GM18498 (cell line): ENCODE measurements around the gene PLLP.
A peak's percentile ranks its signal among the peaks of the same experiment; 100 is the strongest.

Experiments used
- ATAC-seq: cut with Tn5 transposase; IDR thresholded peaks from one replicate; pipeline ENCODE4 v1.9.1; 2021; ENCODE audit warnings: mild to moderate bottlenecking, moderate library complexity; ENCODE audit not compliant: unreplicated experiment

PLLP gene, protein sequence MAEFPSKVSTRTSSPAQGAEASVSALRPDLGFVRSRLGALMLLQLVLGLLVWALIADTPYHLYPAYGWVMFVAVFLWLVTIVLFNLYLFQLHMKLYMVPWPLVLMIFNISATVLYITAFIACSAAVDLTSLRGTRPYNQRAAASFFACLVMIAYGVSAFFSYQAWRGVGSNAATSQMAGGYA

DNA sequence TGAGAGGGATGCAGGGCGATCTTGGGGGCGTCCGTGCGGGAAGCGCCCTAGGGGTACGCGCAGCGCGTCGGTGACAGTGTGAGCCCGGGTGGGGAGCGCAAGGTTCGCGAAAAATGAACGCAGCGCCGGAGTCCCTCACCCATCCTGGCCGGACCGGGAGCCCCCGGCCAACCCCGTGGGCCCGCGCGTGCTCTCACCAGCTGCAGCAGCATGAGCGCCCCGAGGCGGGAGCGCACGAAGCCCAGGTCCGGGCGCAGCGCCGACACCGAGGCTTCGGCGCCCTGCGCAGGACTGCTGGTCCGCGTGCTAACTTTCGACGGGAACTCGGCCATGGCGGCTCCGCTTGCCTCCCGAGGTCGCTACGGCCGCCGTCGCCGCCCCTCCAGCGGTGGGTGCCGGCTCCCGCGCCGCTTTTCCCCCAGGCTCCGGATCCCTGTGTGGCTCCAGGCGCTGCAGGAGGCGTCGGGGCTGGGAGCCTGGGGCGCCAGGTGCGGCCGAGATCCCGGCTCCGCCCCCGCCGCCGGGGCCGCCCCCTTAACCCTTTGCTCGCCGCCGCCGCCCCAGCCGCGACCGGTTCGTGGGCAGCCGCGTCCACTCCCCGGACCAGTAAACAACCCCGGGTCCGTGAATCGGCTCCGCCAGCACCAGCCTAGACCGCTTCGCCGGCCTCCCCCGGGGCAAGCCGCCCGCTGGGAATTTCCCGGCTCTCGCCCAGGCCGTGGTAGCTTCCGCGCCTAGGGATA is at the start of gene PLLP:
TSS of gene PLLP (minus strand) at position 464 of the 743 bp plus-strand sequence. CDS start at position 332, 132 bp downstream.
- peak; percentile 40 for ATAC-seq

DNA sequence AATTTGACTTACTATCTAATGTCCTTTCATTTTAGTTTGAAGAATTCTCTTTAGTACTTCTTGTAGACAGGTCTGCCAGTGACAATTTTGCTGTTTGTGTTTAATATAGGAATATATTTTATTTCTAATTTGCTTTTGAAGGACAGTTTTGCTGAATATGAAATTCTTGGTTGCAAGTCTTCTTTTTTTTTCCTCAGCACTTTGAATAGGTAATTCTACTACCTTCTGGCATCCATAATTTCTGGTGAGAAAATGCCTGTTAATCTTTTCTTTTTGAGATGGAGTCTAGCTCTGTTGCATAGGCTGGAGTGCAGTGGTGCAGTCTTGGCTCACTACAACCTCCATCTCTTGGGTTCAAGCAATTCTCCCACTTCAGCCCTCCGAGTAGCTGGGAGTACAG is 48.9 kb upstream of the PLLP start:
- ATAC-seq = no peak

DNA sequence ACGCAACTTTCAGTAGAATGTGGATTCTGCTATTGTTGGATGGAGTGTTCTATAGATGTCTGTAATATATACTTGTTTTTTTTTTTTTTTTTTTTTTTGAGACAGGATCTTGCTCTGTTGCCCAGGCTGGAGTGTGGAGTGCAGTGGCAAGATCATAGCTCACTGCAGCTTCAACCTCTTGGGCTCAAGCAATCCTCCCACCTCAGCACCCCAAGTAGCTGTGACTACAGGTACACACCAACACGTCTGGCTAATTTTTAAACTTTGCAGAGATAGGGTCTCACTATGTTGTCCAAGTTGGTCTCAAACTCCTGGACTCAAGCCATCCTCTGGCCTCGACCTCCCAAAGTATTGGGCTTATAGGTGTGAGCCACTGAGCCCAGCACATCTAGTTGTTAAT is 46.9 kb upstream of the PLLP start:
- no peak for ATAC-seq

DNA sequence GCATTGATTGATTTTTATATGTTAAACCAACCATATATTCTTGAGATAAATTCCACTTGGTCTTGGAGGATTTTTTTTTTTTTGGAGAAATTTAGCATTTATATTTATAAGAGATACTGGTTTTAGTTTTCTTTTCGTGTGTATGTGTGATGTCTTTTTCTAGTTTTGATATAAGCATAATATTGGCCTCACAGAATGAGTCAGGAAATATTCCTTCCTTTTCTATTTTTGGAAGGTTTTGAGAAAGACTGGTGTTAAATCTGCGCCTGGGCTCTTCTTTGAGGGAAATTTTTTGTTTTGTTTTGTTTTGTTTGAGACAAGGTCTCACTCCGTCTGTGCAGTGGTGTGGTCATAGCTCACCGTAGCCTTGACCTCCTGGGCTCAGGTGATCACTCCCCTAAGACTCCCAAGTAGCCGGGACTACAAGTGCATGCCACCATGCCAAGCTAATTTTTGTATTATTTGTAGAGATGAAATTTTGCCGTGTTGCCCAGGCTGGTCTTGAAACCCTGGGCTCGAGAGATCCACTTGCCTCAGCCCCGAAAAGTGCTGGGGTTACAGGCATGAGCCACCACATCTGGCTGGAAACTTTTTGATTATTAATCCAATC is 45.4 kb upstream of the PLLP start:
- ATAC-seq = no peak

DNA sequence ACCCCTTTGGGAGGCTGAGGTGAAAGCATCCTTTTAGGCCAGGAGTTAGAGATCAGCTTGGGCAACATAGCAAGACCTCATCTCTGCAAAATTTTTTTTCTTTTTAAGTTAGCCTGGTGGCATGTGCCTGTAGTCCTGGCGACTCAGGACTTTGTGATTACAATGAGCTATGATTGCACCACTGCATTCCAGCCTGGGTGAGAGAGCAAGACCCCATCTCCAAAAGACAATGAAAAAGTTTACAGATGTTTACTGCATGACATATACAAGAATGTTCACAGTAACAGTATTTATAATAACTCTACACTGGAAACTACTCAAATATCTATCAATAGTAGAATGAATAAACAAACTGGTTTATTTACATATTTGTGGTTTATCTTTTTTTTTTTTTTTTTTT is 41.0 kb upstream of the PLLP start:
- ATAC-seq = no peak

DNA sequence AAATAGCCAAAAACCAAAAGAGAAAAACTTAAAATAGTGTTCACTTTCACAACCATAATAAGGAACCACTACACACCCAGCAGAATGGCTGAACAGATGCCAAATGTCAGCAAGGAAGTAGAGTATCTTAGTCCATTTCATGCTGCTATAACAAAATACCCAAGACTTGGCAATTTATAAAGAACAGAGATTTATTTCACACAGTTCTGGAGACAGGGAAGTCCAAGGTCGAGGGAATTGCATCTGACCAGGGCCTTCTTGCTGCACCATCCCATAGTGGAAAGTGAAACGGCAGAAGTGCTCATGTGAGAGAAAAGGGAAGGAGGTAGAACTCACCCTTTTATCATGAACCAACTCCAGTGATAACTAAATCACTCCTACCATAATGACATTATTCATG is 40.3 kb upstream of the PLLP start:
- ATAC-seq = no peak

DNA sequence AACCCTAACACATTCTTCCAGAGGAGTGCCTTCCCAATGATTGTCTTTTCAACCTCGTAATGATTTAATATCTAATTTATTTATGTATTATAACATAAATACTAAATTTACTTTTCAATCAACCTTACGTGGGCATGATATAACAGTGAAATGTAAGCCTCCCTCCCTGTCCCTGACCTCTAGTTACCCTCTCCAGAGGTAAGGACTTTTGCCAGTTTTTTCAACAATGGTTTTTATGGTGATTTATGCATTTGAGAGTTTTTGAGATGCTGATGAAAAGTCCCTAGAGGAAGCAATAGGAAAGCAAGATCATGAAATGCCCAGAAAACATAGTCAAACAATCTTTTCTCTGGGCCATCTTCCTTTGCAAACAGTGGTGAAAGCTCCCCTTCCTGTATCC is 35.2 kb upstream of the PLLP start:
- ATAC-seq = no peak

DNA sequence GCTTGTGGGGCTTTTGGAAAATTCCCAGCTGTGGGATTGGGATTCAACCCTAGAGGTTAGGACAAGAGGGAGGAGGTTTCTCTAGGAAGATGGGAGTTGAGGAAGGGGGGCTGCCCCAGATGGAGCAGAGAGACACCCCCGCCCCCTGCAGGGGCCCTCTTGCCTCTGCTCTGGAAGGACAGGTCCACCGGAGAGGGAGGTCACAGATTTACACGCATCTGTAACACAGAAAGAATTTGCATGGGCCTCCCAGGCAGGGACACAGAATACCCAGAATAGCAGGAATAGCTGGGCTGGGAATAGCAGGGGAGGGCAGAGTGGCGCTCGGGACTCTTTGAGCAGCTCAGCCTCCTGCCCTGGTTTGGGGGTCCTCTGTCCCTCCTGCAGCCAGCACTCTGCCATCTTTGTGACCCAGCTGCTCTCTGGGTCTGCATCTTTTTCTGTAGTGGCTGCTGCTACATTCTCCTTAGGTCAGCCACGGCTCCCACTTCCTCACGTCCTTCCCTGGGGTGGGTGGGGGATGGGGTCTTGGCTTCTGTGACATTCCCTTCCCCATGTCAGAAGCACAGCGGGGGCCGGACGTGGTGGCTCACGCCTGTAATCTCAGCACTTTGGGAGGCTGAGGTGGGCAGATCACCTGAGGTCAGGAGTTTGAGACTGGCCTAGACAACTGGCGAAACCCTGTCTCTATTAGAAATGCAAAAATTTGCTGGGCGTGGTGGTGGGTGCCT is 33.9 kb upstream of the PLLP start:
- ATAC-seq = no peak

DNA sequence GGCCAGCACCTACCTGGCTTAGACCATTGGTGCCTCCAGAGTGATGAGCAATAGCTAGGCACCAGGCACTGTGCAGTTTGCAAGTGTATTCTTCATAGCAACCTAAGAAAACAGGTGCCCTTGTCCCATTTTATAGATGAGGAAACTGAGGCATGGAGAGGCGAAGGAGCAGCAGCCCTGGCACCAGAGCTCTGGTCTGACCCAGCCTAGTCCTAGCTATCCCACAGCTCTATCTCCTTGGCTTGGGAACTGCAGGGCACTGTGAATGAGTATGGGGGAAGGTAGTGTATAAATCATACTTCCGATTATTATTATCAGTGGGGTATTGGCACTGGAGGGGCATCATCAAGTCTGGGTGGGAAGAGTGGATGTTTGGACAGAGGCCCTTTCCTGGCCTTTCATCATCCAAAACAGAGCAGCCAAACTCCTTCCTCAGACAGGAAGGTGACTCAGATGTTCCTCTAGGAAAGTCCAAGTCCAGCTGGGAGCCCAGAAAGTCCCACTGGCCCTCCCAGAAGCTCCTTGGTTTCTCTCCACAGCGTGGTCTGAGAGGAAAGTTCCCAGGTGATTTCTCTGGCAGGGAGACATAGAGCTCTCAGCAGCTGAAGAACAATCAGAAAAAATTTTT is 32.0 kb upstream of the PLLP start:
- no peak for ATAC-seq

DNA sequence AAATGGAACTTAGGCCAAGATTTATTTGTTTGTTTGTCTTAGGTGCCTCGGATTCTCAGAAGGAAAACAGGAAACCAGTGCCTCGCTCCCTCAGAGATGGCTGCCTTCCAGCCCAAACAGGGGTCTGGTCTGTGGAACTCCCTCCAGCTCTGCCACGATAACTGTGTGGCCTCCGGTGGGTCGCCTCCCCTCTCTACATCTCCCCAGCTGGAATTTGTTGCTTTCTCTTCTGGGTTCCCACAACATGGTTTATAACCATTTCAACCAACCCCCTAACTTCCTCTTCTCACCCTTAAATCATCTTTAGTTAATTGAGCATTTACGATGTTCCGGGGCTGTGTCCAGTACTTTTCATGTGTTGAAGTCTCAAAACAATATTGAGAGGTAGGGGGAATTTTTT is 30.9 kb upstream of the PLLP start:
- ATAC-seq = no peak

DNA sequence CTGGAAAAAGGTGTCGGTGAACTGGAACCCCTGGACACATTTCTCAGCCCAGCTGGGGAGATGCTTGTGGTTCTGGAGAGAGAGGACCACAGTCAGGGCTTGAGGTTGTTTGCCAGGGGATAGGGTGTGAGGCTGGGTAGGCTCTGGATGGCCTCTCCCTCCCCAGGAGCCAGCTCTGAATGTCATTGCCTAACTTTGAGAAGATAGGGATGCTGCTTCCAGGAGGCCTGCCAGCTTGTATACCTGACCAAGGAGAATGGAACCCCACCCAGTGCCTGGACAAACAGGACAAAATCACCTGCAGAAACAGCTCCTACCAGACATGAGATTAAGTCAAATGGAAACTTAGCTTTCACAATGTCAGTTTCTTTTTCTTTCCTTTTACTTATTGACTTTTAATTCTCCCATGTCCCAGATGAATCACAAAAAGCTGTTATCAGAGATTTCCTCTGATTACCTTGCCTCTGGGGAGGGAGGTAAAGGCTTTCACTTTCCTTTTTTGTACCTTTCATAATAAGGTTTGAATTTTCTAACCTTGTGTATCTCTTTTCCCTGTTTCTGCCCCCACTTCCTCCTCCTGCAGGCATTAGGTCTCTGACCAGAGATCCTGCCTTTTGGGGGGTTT is 29.8 kb upstream of the PLLP start:
- no peak for ATAC-seq

DNA sequence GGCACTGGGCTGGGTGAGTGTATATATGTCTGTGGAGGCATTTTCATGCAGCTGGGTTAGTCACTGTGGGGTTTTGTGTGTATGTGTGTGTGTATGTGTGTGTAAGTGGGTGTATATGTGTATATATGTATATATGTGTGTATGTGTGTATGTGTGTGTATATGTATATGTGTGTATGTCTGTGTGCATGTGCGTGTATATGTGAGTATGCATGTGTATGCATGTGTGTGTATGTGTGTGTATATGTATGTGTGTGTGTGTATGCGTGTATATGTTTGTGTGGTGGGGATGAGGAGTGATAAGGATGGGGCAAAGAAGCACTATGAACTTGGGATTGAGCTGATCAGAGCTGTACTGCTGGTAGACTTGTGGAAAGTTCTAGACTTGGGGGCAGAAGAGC is 29.0 kb upstream of the PLLP start:
- no peak for ATAC-seq

DNA sequence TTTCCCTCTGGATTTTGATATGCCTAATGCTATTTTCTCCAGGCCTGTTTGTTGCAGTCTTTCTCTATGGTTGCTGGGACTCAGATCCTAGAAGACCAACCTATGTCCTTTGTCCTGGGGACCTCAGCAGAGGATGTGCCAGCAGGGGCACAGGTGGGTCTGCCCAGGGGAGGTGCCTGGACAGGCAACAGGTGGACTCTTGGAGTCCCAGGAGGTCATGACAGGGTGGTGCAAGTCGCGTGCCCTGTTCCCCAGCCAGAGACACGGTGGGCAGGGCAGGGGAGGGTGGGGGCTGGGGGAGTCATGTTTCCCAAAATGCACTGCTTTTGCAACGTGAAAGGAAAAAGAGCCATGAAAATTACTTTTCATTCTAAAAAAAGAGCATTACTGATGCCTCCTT is 26.3 kb upstream of the PLLP start:
- no peak for ATAC-seq

DNA sequence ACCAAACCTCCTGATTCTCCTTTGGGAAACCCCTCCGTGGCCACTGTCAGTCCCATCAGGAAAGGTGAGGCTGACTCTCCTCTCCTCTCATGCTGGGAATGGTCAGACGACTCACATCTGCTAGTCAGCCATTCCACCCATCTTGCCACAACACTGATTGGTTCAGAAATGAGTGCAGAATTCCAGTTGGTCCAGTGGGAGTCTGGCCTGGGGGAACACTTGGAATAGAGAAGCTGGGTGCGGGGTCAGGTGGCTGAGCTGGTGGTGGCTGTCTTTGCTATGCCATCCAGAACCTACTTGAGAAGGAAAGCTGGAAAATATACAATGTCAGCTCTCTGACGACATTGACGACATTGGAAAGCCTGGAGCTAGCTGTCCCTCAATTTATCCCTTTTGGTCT is 23.6 kb upstream of the PLLP start:
- ATAC-seq = no peak

DNA sequence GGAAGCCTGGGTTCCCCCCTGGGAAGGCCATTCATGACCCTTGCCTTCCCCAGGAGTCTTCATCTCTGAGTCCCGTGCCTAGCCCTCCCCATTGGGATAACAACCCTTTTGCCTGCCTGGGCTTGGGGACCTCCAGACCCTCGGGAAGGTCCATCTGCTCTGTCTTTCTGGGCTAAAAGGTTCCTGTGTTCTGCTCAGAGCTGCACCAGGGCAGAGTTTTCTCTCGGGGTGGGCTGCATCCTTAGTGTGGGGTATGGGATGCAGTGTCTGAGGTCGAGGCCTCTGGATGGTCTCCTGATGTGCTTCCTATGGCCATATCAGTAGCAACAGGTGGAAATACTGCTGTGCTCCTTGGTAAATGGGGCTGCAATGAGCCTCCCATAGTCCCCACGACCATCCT is 22.9 kb upstream of the PLLP start:
- no peak for ATAC-seq

DNA sequence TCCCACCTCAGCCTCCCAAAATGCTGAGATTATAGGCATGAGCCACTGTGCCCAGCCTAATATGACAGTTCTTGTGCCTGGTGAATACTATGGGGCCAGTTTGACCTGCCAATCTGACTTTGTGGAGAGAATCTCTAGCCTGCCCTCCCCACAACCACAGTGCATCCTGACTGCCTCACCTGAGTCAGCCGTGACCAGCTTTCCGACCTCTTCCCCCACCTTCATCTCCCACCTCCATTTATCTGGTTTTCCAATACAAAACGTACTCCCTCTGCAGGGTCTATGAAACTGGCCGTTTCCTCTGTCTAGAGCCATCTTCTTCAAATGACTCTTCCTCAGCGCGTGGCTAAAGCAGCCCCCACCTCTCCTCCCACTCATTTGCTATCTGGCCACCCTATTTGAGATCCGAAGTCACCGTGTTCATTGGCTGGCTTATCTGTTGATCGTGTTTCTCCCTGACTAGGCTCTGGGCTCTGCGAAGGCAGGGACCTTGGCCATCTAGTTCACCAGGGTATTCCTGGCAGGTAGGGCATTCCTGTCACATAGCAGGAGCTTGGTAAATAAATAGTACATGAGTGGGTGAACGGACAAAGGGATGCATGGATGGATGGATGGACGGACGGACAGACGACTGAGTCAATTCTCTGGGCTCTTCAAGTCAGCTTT is 22.3 kb upstream of the PLLP start:
- no peak for ATAC-seq

DNA sequence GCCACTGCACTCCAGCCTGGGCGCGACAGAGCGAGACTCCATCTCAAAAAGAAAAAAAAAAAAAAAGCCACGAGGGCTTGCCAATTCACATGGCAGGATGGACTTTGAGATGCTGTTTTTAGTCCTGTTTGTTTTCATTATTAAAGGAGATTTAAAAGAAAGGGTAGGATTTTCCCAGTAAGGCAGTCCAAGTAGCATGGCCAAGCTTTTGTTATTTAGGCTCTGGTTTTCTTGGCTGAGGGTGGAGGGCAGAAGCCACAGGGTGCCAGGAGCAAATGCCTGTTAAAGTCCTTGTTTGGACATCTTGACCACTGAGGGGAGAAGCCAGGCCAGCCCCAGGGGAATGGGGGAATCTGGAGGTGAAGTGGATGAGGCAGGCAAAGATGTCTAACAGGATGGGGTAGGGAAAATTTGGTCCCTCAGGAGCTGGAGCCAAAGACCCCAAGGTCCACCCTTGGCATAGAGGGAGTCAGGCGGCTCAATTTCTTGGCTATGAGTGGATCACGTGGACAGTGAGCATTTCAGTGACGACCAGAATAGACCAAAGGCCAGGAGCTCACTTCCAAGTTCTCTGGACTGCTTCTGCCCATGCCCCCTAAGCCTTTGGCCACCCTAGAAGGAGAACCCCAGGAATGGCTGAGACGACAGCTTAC is 20.8 kb upstream of the PLLP start:
- no peak for ATAC-seq

DNA sequence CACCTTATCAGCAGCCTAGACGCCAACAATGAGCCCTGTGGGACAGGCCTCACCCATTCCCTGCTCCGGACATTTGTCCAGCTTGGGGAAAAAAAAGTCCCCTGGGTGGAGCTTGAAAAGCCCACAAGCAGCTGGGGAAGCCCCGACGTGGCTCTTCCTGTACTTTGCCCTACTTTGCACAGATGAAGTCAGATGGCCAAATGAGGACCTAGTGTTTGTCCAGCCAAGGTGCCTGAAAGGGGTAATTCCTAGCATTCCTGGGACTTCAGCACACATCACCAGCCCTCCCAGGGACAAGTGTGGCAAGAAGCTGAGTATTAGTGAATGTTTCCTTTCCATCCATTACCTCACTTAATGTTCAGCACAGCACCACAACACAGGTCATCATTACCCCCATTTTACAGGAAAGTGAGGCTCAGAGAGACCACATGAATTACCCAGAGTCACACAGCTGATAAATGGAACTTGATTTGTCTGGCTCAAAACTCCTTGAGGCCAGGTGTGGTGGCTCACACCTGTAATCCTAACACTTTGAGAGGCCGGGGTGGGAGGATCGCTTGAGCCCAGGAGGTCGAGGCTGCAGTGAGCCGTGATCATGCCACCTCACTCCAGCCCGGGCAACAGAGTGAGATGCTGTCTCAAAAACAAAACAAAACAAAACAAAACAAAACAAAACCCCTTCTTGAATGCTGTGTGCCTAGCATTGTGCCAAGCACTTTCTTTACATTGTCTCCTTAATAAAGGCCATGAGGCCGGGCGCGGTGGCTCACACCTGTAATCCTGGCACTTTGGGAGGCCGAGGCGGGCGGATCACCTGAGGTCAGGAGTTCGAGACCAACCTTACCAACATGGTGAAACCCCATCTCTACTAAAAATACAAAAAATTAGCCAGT is 19.9 kb upstream of the PLLP start:
- no peak for ATAC-seq

DNA sequence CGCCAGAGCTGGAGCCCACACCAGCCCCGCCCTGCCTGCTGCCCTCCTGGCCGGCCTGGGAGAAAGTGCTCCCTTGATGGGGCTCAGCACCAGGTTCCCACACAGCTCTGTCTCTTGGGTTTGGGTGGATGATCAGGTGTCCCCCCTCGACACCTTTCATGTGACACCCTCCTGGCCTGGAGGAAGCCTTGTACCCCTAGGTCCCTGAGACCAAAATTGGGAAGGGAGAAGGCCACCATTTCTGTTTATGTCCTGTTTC is 19.4 kb upstream of the PLLP start:
- ATAC-seq = no peak
